ENCODE measurements around the gene CCDC88C. TPM values are rescaled to one million over a fixed set of nuclear protein-coding genes. Genes with fewer than 3 reads are reported as not detected.

The CCDC88C gene
- total and polyA plus RNA-seq, 12 donors, result 1.5 to 6.5 (median 3.4) TPM

- no peak overlapping the region for H3K4me3 ChIP-seq
- intact Hi-C loops (cut with DNase I), result no loop called here
- H3K4me1 ChIP-seq (replicated peaks in 1 of 2), result peaks cover 11 to 14% of the 10 kb centered on the region in 2 donors
- no peaks in the 10 kb centered on the region for H3K27me3 ChIP-seq
- H3K27ac ChIP-seq, result no peak overlapping the region
- DNase-seq, result no peak
- TF ChIP-seq POLR2A (IDR thresholded peaks at IDR 0.05) (no peak), CTCF (IDR thresholded peaks at IDR 0.05) (no peak)
- H3K9me3 ChIP-seq (replicated peaks in 1 of 3), result no peaks in the 10 kb centered on the region
- no peaks in the 10 kb centered on the region for H3K36me3 ChIP-seq (replicated peaks in 1 of 2)
- WGBS, 4 donors, result 67 to 93% (median 81%) methylated on average over 6 of the region's 6 CpGs
Measured at GRCh38 chr14:91315844-91316267, 101.8 kb downstream of the CCDC88C start.

GRCh38 chr14:91313852-91314251 is 103.8 kb downstream of the CCDC88C start:
- Histone ChIP-seq H3K36me3 (replicated peaks in 1 of 2) (no peaks in the 10 kb centered on the region), H3K4me1 (replicated peaks in 1 of 2) (peaks cover 11 to 14% of the 10 kb centered on the region in 2 donors), H3K27me3 (no peaks in the 10 kb centered on the region), H3K4me3 (no peak overlapping the region), H3K9me3 (replicated peaks in 1 of 3) (no peaks in the 10 kb centered on the region), H3K27ac (no peak overlapping the region)
- 88 to 94% (median 92%) methylated on average over 14 of the region's 14 CpGs for WGBS, 4 donors
- intact Hi-C loops (cut with DNase I), result no loop called here
- DNase-seq, result no peak
- TF ChIP-seq POLR2A (IDR thresholded peaks at IDR 0.05), result no peak

GRCh38 chr14:91313154-91313850 is 104.3 kb downstream of the CCDC88C start:
- Histone ChIP-seq H3K27me3 (no peaks in the 10 kb centered on the region), H3K36me3 (replicated peaks in 1 of 2) (no peaks in the 10 kb centered on the region), H3K27ac (no peak overlapping the region), H3K4me1 (replicated peaks in 1 of 2) (peaks cover 11 to 14% of the 10 kb centered on the region in 2 donors), H3K4me3 (no peak overlapping the region), H3K9me3 (replicated peaks in 1 of 3) (no peaks in the 10 kb centered on the region)
- no peak for DNase-seq
- 94 to 96% (median 95%) methylated on average over 34 of the region's 34 CpGs for WGBS, 4 donors
- intact Hi-C loops (cut with DNase I), result no loop called here
- no peak for TF ChIP-seq POLR2A (IDR thresholded peaks at IDR 0.05)
- no peak for TF ChIP-seq CTCF (IDR thresholded peaks at IDR 0.05)

GRCh38 chr14:91311284-91311662 is 106.3 kb downstream of the CCDC88C start:
- intact Hi-C loops (cut with DNase I), result no loop called here
- no peaks in the 10 kb centered on the region for H3K9me3 ChIP-seq (replicated peaks in 1 of 3)
- WGBS, 4 donors, result 73 to 93% (median 76%) methylated on average over 4 to 5 of the region's 5 CpGs
- H3K4me1 ChIP-seq (replicated peaks in 1 of 2), result no peaks in the 10 kb centered on the region
- H3K36me3 ChIP-seq (replicated peaks in 1 of 2), result peaks cover 0 to 2% of the 10 kb centered on the region in 2 donors
- no peaks in the 10 kb centered on the region for H3K27me3 ChIP-seq
- no peak overlapping the region for H3K27ac ChIP-seq
- DNase-seq, result no peak
- no peak overlapping the region for H3K4me3 ChIP-seq
- TF ChIP-seq POLR2A (IDR thresholded peaks at IDR 0.05), result no peak
- TF ChIP-seq CTCF (IDR thresholded peaks at IDR 0.05), result no peak
